A549 (cell line): Measurements from ENCODE around the gene REEP6.

Experiments
- RARB ChIP-seq: fragments of 250-450 bp; sonication (Bioruptor Pico); IDR thresholded peaks from 2 replicates; pipeline ENCODE4 v1.8.0; 2021; ENCODE audit warnings: mild to moderate bottlenecking, moderate library complexity
- RFX5 ChIP-seq: fragments of 450-650 bp; IDR thresholded peaks from 2 replicates; pipeline ENCODE4 v1.7.1; 2014; ENCODE audit warnings: antibody characterized with exemption, mild to moderate bottlenecking, moderate library complexity

DNA sequence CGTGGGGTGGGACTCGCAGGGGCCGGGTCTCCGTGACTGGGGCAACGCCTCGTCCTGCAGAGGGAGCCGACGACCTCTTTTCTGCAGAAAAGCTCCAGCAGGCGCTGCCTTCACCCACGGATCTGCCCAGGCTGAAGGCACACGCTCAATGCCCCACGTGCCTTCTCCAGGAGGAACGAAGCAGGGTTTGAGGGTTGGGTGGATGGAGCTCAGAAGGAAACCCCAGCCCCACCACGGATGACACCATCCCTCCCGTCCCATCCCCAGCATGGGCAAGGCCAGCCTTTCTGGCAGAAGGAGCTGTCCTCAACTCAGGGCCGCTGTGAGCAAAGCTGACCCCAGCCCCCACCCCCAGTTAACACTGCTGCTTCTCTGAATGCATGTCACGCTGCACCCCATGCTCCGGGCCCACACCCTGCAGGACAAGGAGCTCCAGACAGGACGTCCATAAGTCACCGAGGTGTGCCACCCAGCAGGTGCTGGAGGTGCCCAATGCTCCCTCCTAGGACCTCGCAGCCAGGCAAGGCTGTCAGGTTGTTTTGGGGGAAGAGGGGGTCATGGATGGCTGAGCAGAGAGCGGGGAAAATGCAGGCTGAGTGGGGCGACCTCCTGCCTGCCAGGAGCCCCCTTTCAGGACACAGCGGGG lies 19.3 kb upstream of the REEP6 start:
- TF ChIP-seq RFX5 (no peak), RARB (CRISPR knock-in tag) (no peak)
